ENCODE data around the gene SPINK8.

The SPINK8 gene

DNA sequence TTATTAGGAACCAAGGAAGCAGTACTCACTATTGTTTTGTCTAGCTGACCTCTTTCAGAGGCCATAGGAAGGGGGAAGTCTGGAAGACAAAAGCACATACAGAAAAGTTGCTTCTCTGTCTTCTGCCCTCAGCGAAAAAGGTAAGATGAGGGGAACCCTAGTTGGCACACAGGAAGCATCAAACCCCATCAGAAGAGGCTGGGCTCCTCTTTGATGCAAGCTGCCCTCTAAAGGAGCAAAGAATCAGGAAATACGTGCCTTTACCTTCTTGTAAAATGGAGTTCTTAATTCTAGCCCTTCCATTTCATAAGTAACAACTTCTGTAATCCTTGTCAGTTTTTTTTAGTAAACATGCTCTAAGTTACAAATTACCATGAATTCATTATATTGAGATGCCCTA lies 12.5 kb downstream of the SPINK8 start:
- no peak for DNase-seq

DNA sequence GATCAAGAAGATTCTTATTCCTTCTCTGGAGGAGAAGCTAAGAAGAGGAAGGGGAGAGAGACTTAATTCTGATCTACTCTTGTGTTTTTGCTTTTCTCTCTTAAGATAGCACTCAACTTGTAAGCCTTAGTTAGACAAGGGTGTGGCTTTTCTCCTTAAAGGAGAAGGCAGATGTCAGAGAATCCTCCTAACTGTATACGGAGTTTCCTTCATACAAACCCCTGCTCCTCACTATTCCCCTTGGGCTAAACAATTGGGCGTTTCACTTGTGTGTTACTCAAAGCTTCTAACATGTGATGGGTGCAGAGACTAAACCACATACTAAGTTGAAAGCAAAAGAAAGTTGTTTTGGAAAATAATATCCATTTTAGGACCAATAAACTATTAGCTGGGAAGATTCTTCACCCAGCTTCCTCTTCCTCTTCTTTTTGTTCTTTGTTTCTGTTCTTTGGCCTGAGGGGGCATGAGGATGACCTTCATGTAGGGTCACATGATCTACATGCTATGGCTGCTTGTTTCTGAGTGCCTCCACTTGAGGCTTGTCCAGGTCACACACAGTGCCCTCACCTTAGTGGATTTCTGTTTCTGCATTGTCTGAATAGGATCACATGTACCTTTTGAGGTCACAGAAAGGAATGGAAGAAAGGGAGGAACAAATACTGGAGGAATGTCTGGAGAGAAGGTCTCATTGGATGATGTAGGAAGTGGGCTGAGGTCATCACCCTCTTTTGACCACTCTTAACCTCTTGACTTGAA lies 14.6 kb downstream of the SPINK8 start:
- DNase-seq: no peak

DNA sequence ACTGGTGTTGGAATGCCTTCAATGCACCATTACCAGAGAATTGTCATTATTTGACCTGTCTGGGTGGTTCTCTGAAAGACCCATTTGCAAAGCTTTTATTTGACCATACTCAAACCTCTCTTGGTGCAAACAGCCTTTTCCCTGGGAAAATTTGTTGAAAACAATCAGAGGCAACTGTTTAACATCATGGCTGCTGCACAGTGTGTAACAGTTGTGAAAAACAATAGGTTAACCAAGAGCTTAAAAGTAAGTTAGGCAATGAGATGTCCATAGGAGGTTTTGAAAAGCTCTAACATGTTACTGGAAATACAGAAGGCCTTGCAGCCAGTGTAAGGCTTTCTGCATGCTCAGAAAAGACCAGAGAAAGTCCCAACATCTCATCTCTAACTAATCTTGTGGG lies 18.9 kb downstream of the SPINK8 start:
- DNase-seq: no peak

DNA sequence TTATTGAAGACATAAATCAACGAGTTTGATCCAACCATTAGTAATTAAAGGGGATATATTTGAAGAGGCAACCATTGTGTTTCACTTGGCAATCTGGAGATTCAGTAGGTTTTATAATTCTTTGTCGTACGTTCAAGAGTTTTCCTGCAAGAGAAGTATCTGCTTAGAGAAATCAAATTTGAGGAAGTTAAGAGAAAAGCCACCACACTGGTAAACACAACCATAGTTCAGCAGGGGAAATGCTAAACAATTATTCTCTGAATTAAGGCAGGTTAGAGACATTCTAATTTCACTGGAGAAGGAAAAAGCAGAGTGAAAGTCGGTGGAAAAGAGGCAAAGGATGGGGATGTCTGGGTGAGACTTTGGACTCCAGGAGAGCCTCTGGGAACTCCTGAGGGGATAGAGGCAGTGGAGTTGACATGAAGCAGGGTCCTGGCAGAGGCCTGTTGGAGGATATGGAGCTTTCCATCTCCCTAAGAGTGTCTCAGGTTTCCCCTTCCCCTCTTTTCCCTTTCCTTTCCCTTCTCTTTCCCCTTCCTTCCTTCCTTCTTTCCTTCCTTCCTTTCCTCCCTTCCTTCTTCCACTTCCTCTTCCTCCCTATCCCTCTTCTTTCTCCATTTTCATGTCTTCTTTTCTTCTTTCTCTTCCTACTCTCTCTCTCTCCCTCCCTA lies 26.5 kb downstream of the SPINK8 start:
- no peak for DNase-seq

DNA sequence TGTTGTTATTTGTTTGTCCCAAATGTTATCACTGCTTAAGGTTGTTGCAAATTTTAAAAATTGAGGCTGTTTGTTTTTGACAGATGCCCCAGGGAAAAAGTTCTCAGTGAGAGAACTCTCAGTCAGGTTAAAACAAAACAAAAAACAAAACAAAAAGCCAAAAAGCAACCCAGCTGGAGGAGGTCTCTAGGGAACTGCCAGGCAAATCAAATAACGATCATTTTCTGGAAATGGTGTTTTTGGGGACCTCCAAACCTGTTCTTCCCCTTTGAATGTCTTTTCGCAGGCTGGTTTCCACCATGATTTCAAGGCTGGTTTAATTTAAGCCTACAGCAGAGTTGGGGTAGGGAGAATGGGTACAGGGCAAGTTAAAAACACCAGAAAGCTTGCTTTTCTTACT lies 27.2 kb downstream of the SPINK8 start:
- no peak for DNase-seq

DNA sequence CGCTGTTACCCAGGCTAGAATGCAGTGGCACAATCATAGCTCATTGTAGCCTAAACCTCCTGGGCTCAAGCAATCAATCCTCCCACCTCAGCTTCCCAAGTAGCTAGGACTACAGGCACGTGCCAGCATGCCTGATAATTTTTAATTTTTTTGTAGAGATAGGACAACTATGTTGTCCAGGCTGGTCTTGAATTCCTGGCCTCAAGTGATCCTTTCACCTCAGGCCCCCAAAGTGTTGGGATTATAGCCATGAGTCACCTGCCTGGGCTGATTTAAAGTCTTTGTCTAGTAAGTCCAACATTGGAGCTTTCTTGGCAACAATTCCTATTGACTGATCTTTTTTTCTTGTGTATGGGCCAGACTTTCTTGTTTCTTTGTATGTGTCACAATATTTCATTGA lies 28.1 kb downstream of the SPINK8 start:
- DNase-seq: no peak

DNA sequence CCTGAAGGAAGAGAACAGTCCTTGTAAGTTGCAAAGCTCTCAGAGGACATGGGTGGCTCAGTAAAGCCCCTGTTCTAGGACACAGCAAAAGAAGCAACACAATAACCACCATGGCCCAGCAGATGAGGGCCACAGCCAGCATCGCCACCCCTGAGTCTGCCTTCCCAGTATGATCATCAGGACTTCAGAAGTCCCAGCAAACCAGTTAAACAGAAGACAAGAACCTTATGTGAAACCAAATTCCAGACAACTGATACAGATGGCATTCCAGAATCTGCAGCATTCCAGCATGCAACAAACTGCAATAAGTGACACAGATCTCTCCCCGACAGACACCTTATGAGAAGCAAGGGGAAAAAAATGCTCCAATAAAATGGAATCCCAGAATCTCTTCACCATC lies 30.4 kb downstream of the SPINK8 start:
- no peak for DNase-seq

DNA sequence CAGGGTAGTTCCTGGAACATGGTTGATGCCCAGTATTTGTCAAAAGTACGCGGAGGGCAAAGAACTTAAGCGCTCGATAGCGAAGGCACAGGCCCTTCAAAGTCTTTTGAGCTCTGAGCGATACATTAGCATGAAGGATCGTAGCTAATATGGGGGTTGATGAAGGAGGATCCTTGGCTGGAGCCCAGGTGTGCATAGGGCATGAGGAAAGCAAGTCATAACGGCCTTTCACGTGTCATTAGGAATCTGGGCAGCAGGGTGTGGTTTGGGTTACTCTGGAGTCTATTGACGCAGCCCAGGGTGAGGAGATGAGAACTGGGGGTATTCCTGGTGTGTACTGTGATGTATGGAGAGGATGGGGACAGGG lies 31.7 kb downstream of the SPINK8 start:
- DNase-seq: no peak

DNA sequence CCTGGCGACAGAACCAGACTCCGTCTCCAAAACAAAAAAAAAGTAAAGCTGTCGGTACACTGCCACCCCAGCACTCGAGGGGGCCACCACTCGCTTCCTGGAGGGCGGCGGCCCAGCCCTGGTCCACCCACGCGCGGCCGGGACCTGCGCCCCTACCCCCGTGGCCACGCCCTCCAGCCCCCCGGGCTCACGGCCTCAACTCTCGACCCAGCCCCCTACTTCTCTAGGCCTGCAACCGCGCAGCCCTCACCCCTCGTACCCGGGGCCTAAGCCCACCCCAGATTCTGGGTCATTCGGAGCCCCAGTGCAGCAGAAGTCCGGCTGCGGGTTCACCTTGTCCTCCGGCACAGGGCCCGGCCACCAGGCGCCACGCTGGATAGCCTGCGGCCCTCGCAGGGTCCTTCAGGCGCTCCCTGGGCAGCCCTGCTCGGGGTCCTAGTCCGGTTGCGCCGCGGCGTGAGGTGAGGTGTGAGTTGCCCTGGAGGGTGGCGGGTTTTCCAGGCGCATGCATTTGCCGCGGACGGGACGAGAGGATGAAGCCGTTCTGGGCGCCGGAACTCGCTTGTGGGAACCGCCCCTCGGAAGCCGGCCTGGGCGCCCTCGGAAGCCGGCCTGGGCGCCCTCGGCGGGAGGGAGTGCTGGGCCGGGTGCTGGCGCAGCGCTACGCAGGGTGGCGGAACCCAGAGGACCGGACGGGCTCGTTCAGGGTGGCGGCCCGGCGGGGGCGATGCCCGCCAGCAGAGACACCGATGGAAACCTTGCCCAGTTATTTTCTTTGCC lies 32.3 kb downstream of the SPINK8 start, which contains the start of gene NME6:
NME6 (minus strand) TSS at position 348 of the 780 bp plus-strand sequence.
- peak; percentile 99 for DNase-seq

DNA sequence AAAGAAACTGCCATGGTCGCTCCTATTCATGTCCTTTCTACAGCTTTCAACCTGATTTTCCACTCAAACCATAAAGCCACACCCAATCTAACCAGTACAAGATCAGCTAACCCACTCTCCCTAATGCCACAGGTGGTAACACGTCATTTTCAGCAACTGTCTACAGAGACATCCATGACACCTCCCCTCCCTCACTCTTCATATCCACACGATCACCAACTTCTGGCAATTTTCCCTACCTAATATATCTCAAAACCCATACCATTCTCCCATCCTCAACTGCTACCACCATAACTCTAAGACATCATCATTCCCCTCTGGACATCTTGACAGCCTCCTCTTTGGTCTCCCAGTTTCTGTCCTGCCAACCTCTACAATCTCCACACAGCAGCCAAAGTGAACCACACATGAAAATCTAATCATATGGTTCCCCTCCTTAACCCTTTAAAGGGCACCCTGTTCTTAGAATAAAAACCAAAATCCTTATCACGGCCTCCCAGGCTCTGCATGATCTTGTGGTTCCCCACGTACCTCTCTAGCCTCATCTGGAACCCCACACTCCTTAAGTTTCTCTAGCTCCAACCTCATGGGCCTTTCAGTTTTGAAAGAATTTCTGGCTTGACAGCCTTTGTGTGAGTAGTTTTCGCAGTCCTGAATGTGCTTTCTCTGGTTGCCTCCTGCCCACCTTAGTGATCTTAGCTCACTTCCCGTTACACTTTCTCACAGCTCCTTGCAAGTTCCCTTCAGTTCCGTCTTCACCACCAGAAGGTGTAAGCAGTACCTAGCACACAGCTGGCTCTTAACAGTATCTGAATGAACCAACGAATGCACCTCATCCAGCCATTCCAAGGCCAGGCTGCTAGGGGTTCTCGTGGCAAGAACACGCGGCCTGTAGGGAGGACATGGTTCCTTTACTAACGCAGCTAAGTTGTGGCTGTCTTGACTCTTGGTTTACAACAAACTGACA lies 33.4 kb downstream of the SPINK8 start:
- peak; percentile 11 for DNase-seq

DNA sequence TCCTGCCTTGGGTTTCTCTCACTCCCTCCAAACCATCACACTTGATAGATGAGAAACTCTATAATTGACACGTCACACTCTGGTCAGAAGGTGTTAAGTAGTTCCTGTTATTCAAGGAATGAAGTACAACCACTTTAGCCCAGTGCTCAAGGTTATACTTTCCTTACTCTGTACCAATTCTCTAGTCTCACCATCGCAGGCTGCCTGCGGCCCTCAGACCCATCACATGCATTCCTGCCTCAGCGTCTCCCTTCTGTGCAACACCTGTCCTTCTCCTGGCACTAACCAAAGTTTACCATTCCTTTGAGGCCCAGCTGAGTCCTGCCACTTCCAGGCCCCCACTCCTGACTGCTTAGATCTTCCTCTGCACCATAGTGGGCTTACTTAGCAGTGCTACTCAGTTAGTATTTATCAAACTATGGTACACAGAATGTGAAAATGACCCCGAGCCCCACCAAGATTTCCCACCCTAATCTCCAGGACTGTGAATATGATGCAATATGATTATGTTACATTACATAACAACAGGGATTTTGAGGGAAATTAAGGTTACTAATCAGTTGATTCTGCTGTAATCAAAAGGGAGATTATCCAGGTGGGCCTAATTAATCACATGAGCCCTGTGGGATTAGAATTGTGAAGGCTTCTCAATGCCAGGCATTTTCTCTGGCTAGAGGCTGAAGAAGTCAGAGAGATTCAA lies 36.2 kb downstream of the SPINK8 start:
- DNase-seq: no peak

DNA sequence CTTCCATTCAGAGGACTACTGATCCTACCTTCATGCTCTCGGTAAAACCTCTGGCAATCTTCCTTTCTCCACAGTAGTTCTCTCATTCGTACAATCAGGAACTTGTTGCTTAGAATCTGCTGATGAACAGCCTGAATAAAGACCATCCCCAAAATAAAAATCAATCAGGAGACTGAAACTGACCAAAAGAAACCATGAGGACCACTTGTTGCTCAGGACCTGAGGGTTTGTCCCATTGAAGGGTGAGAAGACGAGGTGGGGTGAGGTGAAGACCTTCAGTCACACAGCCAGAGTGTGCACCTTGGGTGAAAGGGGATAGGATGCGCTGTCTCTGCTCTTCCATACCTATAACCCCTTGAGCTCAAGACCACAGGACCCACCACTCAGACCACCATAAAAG lies 36.8 kb downstream of the SPINK8 start:
- no peak for DNase-seq

DNA sequence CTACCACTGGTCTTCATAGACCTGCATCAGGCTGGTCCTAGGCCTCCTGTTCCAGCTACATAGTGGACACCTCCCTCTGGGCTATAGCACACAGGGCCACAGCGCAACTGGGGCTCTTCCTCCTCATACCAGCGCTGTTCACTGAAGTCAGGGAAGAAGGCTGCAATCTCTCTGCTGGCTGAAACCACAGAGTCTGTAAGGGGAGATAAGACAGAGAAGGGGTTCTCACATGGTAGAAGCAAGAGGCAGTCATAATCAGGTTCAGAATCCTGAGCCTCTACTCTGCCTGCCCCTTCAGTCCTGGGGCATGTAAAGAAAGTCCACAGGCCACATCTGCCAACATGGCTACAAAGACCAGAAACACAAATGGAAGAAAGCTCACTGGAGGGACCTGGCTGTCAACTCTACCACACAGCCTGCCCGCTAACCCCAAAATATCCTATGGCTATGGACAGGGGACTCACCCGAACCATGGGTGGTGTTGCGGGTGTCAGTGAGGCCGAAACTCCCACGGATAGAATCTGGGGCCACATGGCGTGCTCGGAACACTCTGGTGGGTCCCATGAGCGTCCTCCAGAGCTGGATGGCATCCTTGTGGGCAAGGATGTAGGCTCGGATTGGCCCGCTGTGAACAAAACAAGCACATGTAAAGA lies 38.7 kb downstream of the SPINK8 start:
- DNase-seq: no peak

DNA sequence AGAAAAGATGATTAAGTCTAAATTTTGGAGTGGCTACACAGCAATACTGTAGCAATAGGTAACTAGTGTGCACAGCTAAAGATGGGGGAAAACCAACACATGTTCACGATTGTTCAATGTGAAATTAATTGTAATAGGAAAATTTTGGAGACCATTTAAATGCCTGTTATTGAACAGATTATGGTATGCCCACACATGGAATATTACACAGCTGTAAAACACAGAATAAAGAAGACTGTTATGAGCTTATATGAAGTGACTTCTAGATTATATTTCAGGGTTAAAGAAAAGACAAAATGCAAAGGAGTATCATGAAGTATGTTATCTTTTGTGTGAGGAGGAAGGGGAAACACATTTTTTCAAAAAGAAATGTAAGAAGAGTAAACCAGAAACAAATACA lies 43.8 kb downstream of the SPINK8 start:
- no peak for DNase-seq

DNA sequence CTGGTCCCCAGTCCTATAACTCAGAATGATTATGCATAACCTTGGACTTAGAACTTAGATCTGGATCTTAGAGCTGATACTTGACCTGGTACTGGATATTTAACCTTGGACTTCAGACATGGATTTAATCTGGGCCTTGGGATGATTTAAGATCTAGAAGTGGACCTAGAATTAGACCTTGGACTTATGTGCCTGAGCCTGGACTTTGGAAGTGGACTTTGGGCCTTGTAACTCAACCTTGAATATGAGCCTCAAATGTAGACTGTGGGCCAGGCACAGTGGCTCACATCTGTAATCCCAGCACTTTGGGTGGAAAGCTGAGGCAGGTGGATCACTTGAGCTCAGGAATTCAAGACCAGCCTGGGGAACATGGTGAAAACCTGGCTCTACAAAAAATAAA lies 46.4 kb downstream of the SPINK8 start:
- no peak for DNase-seq

DNA sequence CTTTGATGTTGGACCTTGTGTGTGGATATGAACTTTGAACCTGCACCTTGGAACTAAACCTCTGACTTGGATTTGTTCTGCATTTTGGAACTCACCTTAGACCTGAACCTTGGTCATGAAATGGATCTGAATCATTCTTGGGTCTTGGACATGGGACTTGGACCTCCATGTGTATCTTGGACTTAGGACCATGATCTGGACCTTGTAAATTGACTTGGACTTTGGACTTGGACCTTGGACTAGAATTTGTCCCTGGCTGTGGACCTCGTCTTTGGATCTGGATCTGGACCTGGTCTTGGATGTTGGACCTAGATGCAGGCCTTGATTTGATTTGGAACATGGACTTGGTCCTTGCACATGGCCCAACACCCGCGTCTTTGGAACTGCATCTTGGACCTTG lies 47.2 kb downstream of the SPINK8 start:
- no peak for DNase-seq

DNA sequence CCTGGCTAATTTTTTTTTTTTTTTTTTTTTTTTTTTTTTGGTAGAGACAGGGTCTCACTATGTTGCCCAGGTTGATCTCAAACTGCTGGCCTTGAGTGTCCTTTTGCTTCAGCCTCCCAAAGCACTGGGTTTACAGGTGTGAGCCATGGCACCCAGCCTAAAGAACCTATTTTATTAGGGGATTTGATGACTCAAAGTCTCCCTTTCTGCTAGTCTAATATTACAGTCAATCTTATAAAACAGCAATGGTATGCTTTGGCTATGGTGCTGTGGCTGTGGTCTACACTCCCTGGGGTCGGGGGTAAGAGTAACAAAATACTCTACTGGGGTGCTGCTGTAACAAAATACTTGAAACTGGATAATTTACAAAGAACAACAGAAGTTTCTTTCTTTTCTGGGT lies 47.8 kb downstream of the SPINK8 start:
- no peak for DNase-seq

DNA sequence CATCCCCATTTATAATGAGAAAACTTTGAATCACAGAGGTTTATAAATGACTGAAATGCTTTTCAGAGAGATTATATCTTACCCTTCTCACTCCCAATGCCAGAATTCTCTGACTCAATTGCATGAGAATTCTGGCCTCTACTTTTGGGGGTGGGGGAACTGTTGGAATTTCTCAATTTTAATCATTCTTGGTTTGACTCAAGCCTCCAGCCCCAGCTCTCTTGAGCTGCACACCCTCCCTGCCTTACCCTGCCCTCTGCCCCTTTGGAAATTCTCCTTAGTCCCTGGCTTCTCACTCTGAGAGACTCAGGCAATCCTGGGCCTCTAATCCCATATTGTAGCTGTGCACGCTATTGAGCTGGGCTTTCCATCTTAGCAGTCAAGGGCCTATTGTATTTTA lies 48.3 kb downstream of the SPINK8 start:
- no peak for DNase-seq

DNA sequence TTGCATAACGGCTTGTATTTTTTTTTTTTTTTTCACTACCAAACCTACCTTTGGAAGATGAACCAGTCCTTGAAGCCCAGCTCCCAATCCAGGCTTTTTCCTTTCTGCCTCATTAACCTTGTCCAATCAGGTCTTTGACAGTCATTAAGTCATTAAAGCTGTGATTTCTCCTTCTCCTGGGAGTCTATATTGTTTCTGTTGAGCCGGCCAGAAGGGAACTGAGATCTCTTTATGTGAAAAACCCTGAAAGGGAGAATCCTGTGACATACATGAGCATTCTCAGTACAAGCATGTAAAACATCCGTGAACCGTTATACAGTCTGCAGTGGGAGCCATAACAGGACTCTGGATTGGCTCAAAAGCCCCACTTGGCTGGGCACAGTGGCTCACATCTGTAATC lies 52.6 kb downstream of the SPINK8 start:
- no peak for DNase-seq

DNA sequence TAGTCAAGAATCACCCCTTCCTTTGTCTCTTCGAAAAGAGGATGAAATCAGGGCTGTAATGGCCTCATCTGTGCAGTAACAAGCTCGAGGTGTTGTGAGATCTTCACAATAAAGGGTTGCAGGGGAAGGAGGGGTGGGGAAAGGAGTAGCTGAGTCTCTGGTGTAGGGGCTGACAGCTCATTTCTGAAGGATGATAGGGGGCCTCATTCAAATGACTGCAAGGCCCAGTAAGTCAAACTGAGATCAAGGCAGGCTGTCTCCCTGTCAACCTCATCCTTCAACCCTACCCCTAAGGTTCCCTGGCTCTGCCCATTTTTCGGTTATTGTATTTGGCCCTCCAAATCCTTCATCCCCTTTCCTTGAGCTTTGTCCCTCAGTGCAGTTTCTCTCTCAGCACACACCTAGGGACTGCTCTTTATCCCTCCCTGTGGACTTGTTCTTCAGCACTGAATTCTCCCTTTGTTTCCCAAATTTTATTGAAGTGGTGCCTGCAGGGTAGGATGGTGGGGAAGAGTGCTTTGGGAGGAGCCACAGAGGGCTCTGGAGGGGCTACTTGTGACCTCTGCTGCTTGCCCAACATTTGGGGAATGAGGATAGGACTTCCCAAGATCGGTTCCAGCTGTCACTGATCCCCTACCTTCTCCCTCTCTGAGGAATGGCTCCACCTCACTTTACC lies 54.4 kb downstream of the SPINK8 start:
- DNase-seq: no peak

Measured in right kidney (tissue), 1 donor.